ENCODE data around the gene MSRB2.

- TF ChIP-seq CTCF (IDR thresholded peaks at IDR 0.05): no peak
- TF ChIP-seq POLR2A (IDR thresholded peaks at IDR 0.05): no peak
- no peak for TF ChIP-seq POLR2AphosphoS5 (IDR thresholded peaks at IDR 0.05)
These were observed 31.2 kb upstream of the MSRB2 start for GRCh38 chr10:23063973-23064812.
